Suprapubic skin (tissue), 4 donors: ENCODE data around the gene TPT1. TPM values are rescaled to one million over a fixed set of nuclear protein-coding genes. Genes with fewer than 3 reads are reported as not detected.

Source experiments
- DNase-seq, 2 donors: peaks; one replicate each; pipeline ENCODE4 v3.0.0-alpha.2; 2019; ENCODE audit warnings: low spot score in 2 of 2
- H3K27ac ChIP-seq: fragments of 200-600 bp; sonication (generic); one replicate; pipeline ENCODE4 v1.5.1; 2019
- H3K27me3 ChIP-seq: fragments of 200-600 bp; sonication (generic); one replicate; pipeline ENCODE4 v1.5.1; 2019
- H3K36me3 ChIP-seq: fragments of 200-600 bp; sonication (generic); one replicate; pipeline ENCODE4 v1.5.1; 2019
- H3K4me1 ChIP-seq: fragments of 200-600 bp; sonication (generic); one replicate; pipeline ENCODE4 v1.5.1; 2019
- H3K4me3 ChIP-seq: fragments of 200-600 bp; sonication (generic); one replicate; pipeline ENCODE4 v1.5.1; 2019; ENCODE audit warnings: mild to moderate bottlenecking
- H3K9me3 ChIP-seq: fragments of 200-600 bp; sonication (generic); one replicate; pipeline ENCODE4 v1.5.1; 2019
- EP300 ChIP-seq: sonication (generic); formaldehyde crosslinking; IDR thresholded peaks from one replicate; pipeline ENCODE4 v1.6.1; 2017; ENCODE audit warnings: antibody characterized with exemption
- POLR2A ChIP-seq, 2 donors: fragments of 450-650 bp; IDR thresholded peaks; one replicate each; pipeline ENCODE4 v1.6.1; 2017; ENCODE audit warnings: antibody characterized with exemption in 2 of 2, mild to moderate bottlenecking in 2 of 2, moderate library complexity in 2 of 2
- POLR2AphosphoS5 ChIP-seq, 3 donors: sonication (generic); formaldehyde crosslinking; IDR thresholded peaks; one replicate each; pipeline ENCODE4 v1.6.1; 2017; ENCODE audit warnings: antibody characterized with exemption in 3 of 3
- WGBS: methylation state at CpG from one replicate; pipeline ENCODE4 v1.1.5; 2018; 5-methylcytosine and 5-hydroxymethylcytosine counted together
- total RNA-seq, 4 donors: library from RNA; depleted of rRNA; stranded (reverse); fragments of >200 nt; gene quantifications; one replicate each; pipeline ENCODE4 v1.1.0, GENCODE V29; 2016
- TF ChIP-seq, protein P1 (sequence below), 2 donors: fragments of 200-600 bp in 1 of 2; fragments of 450-650 bp in 1 of 2; sonication (generic) in 1 of 2; IDR thresholded peaks; one replicate each; pipeline ENCODE4 v1.5.1; 2016 to 2019; ENCODE audit warnings: antibody characterized with exemption in 2 of 2, mild to moderate bottlenecking in 1 of 2, moderate library complexity in 1 of 2

TPT1 gene
- total RNA-seq, 4 donors from 2014 or later = 1,947 to 2,729 (median 2,521) TPM

GRCh38 chr13:45298206-45298505, 42.8 kb downstream of the TPT1 start:
- Histone ChIP-seq H3K4me1 (no peaks in the 10 kb centered on the region), H3K27ac (no peak overlapping the region), H3K4me3 (no peak overlapping the region), H3K36me3 (no peaks in the 10 kb centered on the region), H3K27me3 (peaks cover 3% of the 10 kb centered on the region), H3K9me3 (no peaks in the 10 kb centered on the region)
- TF ChIP-seq, protein P1, sequence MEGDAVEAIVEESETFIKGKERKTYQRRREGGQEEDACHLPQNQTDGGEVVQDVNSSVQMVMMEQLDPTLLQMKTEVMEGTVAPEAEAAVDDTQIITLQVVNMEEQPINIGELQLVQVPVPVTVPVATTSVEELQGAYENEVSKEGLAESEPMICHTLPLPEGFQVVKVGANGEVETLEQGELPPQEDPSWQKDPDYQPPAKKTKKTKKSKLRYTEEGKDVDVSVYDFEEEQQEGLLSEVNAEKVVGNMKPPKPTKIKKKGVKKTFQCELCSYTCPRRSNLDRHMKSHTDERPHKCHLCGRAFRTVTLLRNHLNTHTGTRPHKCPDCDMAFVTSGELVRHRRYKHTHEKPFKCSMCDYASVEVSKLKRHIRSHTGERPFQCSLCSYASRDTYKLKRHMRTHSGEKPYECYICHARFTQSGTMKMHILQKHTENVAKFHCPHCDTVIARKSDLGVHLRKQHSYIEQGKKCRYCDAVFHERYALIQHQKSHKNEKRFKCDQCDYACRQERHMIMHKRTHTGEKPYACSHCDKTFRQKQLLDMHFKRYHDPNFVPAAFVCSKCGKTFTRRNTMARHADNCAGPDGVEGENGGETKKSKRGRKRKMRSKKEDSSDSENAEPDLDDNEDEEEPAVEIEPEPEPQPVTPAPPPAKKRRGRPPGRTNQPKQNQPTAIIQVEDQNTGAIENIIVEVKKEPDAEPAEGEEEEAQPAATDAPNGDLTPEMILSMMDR (IDR thresholded peaks at IDR 0.05) = no peak
- TF ChIP-seq POLR2AphosphoS5 (IDR thresholded peaks at IDR 0.05) = no peak
- no peak for TF ChIP-seq POLR2A (IDR thresholded peaks at IDR 0.05)
- TF ChIP-seq EP300 = no peak
- 75% methylated on average over 2 of the region's 2 CpGs for WGBS
- DNase-seq = no peak

DNA sequence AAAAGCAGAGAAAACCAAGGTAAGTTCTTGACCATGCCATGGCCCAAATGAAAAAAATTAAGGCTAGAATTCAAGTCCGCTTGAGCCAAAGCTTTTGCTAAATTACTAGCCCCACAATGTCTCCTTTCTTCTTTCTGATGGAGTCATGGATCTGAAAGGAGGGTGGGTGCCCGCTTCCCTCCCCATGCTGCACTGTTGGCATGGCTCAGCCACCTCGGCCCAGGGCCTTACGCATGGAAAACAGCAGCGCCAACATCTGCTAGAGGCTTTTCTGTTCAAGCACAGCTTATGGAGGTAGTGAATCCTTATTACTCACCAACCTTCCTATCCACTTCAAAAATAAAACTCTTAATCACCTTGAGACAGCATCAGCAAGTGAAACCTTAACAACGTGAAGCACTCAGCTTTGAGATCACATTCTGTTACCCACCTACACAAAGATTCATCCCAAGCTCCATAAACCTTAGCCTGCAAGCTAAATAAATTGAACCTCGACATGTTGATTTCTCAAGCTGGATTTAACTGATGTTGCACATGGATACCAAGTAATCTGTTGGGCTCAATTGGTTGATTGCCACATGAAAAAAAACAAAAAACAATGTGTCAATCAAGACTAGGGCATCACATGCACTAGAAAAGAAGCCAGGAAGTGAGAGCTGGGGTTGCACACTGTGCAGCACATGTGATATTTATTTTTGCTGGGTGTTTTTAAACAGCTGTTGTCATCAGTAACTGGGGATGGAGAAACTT, 43.4 kb downstream of the TPT1 start:
- DNase-seq = no peak
- no peak overlapping the region for H3K27ac ChIP-seq
- H3K4me3 ChIP-seq = no peak overlapping the region
- WGBS = 75% methylated on average over 7 of the region's 7 CpGs
- TF ChIP-seq POLR2A (IDR thresholded peaks at IDR 0.05) (no peak), POLR2AphosphoS5 (IDR thresholded peaks at IDR 0.05) (no peak), EP300 (no peak)
- TF ChIP-seq, protein P1 (IDR thresholded peaks at IDR 0.05) = no peak
- H3K36me3 ChIP-seq = no peaks in the 10 kb centered on the region
- peaks cover 2% of the 10 kb centered on the region for H3K27me3 ChIP-seq
- H3K9me3 ChIP-seq = no peaks in the 10 kb centered on the region
- H3K4me1 ChIP-seq = no peaks in the 10 kb centered on the region

DNA sequence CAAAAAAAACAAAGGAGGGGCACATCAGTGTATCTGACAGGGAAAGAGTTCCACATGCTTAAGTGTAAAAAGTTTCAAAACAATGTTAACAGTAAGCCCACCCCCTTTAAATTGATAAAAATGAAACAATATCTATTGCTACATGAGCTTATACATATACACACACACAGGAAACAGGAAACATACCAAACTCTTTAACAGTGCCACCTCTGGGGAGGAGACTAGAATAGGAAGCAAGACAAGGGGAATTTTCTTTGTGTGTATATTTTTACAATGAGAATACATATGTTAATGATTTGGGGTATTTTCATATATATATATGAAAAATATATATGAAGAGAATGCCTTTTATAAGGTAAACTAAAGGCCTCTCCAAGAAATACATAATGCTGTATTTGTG, 44.7 kb downstream of the TPT1 start:
- no peaks in the 10 kb centered on the region for H3K27me3 ChIP-seq
- no peak for DNase-seq
- no peaks in the 10 kb centered on the region for H3K9me3 ChIP-seq
- no peak overlapping the region for H3K4me3 ChIP-seq
- TF ChIP-seq, protein P1 (IDR thresholded peaks at IDR 0.05) = no peak
- TF ChIP-seq EP300 (no peak), POLR2AphosphoS5 (IDR thresholded peaks at IDR 0.05) (no peak), POLR2A (IDR thresholded peaks at IDR 0.05) (no peak)
- no peak overlapping the region for H3K27ac ChIP-seq
- H3K36me3 ChIP-seq = no peaks in the 10 kb centered on the region
- H3K4me1 ChIP-seq = no peaks in the 10 kb centered on the region

DNA sequence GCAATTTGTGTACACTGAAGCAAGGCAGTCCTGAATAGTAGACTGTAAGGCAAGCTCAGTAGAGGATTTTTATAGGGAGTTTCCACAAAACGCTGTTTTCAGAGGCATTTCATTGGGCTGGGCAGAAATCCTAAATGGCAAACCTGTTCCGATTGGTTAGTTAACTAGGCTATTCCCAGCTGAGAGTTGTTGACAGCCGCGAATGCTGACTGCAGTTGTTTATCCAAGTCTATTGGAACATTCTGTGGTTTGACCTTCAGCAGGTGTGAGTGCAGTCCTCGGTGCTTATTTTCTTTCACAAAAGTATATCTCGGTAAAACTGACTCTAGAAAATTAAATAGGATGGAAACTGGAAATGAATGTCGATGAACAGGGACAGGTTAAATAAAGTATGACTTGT, 45.4 kb downstream of the TPT1 start:
- Histone ChIP-seq H3K36me3 (no peaks in the 10 kb centered on the region), H3K27ac (no peak overlapping the region), H3K4me3 (no peak overlapping the region), H3K4me1 (no peaks in the 10 kb centered on the region), H3K9me3 (no peaks in the 10 kb centered on the region), H3K27me3 (no peaks in the 10 kb centered on the region)
- WGBS = 86% methylated on average over 7 of the region's 7 CpGs
- TF ChIP-seq POLR2A (IDR thresholded peaks at IDR 0.05) (no peak), EP300 (no peak), POLR2AphosphoS5 (IDR thresholded peaks at IDR 0.05) (no peak)
- TF ChIP-seq, protein P1 (IDR thresholded peaks at IDR 0.05) = no peak
- no peak for DNase-seq

- Histone ChIP-seq H3K4me1 (no peaks in the 10 kb centered on the region), H3K36me3 (peaks cover 6% of the 10 kb centered on the region), H3K9me3 (no peaks in the 10 kb centered on the region), H3K4me3 (no peak overlapping the region), H3K27ac (no peak overlapping the region), H3K27me3 (no peaks in the 10 kb centered on the region)
- DNase-seq = no peak
- 69% methylated on average over 1 of the region's 1 CpG for WGBS
- no peak for TF ChIP-seq POLR2A (IDR thresholded peaks at IDR 0.05)
- no peak for TF ChIP-seq EP300
- TF ChIP-seq, protein P1 (IDR thresholded peaks at IDR 0.05) = no peak
- no peak for TF ChIP-seq POLR2AphosphoS5 (IDR thresholded peaks at IDR 0.05)
Measured at GRCh38 chr13:45292176-45292575, 48.8 kb downstream of the TPT1 start.
